GM18907 (cell line): ENCODE measurements around the gene DIS3L2.
"Not testable (repeated sequence)": the region's sequence is repeated elsewhere in the genome, so short reads cannot be mapped to it uniquely, and the experiment has no call there.

Experiments used
- ATAC-seq: cut with Tn5 transposase; IDR thresholded peaks from one replicate; pipeline ENCODE4 v1.9.1; 2021; ENCODE audit warnings: mild to moderate bottlenecking, moderate library complexity; ENCODE audit not compliant: unreplicated experiment

The DIS3L2 gene

GRCh38 chr2:232363064-232363783 is 401.7 kb downstream of the DIS3L2 start:
- peak; percentile 13 for ATAC-seq

- ATAC-seq = peak; percentile 43
Measured at GRCh38 chr2:232363784-232364615, 402.5 kb downstream of the DIS3L2 start.

- not testable (repeated sequence) for ATAC-seq
Measured at GRCh38 chr2:232364806-232365594, 403.5 kb downstream of the DIS3L2 start.

GRCh38 chr2:232365621-232366321 is 404.3 kb downstream of the DIS3L2 start:
- no peak for ATAC-seq

- ATAC-seq = not testable (repeated sequence)
Measured at GRCh38 chr2:232366461-232366860, 404.9 kb downstream of the DIS3L2 start.

GRCh38 chr2:232367016-232367415 is 405.5 kb downstream of the DIS3L2 start:
- ATAC-seq = no peak

GRCh38 chr2:232367591-232368233 is 406.2 kb downstream of the DIS3L2 start:
- ATAC-seq = no peak

GRCh38 chr2:232368311-232368731 is 406.8 kb downstream of the DIS3L2 start:
- ATAC-seq = no peak

GRCh38 chr2:232369126-232369951 is 407.8 kb downstream of the DIS3L2 start:
- no peak for ATAC-seq

- not testable (repeated sequence) for ATAC-seq
Measured at GRCh38 chr2:232370007-232370406, 408.5 kb downstream of the DIS3L2 start.

GRCh38 chr2:232372231-232373208 is 411.0 kb downstream of the DIS3L2 start:
- ATAC-seq = no peak

- ATAC-seq = no peak
Measured at GRCh38 chr2:232374356-232374755, 412.8 kb downstream of the DIS3L2 start.

GRCh38 chr2:232375164-232375563 is 413.7 kb downstream of the DIS3L2 start:
- ATAC-seq = no peak

GRCh38 chr2:232376260-232376659 is 414.7 kb downstream of the DIS3L2 start:
- ATAC-seq = no peak

- no peak for ATAC-seq
Measured at GRCh38 chr2:232376713-232377112, 415.2 kb downstream of the DIS3L2 start.

- ATAC-seq = no peak
Measured at GRCh38 chr2:232377319-232377718, 415.8 kb downstream of the DIS3L2 start.

- ATAC-seq = no peak
Measured at GRCh38 chr2:232377841-232378734, 416.6 kb downstream of the DIS3L2 start.
